NT2/D1 (cell line): ENCODE measurements around the gene RYR2.

ENCODE experiments used
- SUZ12 ChIP-seq: IDR thresholded peaks from 2 replicates; pipeline ENCODE4 v1.6.1; 2011; ENCODE audit not compliant: insufficient read length, insufficient read depth; ENCODE audit errors: extremely low read depth
- YY1 ChIP-seq: IDR thresholded peaks from 2 replicates; pipeline ENCODE4 v1.6.1; 2011; ENCODE audit not compliant: insufficient read length, insufficient read depth

DNA sequence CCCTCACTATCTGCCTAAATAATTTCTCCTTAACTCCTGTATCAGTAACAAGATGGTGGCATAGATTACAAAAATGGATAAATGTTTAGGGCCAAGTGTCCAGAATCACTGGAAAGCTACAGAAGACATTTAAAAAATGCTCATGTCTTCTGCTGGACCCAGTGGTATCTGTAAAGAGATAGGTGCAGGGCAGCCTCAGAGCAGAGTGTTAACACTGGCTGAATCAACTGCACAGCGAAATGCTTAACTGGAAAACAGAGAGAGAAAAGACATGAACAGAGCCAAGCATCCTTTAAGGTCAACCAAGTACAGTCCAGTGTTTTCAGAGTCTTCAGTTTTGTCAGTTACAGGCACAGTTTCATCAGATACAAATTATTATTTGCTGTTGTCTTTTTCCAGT, 429.4 kb downstream of the RYR2 start:
- TF ChIP-seq SUZ12: no peak
- TF ChIP-seq YY1: no peak
